ENCODE measurements around the gene POFUT1.
"Not testable (repeated sequence)": the region's sequence is repeated elsewhere in the genome, so short reads cannot be mapped to it uniquely, and the experiment has no call there.

Gene POFUT1

DNA sequence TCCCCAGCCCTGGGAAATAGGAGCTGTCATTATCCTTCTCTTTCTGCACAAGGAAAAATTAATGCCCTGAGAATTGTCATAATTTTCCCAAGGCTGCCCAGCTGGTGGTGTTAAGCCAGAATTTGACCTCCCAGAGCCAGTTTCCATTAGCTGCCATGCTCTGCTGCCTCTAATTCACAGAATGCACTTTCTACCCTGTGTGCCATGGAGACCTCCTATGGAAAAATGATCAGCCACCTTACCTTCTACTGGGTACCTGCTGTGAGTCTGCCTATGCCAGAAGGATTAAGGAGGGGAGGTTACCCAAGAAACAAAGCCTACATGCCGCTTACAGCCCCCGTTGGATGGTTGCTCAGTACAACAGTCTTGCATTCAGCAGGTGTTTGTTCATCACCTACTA, 29.1 kb downstream of the POFUT1 start:
- DNase-seq: no peak

DNA sequence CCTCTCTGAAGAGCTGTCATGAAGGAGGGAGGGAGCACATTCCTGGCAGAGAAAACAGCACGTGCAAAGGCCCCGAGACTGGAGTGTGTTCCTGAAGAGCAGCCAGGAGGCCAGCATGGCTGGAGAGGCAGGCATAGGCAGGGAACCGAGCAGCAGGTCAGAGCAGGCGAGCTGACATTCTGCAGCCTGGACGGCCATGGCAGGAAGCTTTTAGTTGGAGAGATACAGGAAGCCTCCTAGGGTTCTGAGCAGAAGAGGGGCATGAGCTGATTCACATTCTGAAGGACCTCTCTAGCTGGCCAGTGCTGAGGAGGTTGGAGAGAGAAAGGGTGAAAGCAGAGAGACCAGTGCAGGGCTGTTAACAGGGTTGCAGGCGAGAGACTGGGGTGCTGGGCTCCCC, 29.7 kb downstream of the POFUT1 start:
- no peak for DNase-seq

DNA sequence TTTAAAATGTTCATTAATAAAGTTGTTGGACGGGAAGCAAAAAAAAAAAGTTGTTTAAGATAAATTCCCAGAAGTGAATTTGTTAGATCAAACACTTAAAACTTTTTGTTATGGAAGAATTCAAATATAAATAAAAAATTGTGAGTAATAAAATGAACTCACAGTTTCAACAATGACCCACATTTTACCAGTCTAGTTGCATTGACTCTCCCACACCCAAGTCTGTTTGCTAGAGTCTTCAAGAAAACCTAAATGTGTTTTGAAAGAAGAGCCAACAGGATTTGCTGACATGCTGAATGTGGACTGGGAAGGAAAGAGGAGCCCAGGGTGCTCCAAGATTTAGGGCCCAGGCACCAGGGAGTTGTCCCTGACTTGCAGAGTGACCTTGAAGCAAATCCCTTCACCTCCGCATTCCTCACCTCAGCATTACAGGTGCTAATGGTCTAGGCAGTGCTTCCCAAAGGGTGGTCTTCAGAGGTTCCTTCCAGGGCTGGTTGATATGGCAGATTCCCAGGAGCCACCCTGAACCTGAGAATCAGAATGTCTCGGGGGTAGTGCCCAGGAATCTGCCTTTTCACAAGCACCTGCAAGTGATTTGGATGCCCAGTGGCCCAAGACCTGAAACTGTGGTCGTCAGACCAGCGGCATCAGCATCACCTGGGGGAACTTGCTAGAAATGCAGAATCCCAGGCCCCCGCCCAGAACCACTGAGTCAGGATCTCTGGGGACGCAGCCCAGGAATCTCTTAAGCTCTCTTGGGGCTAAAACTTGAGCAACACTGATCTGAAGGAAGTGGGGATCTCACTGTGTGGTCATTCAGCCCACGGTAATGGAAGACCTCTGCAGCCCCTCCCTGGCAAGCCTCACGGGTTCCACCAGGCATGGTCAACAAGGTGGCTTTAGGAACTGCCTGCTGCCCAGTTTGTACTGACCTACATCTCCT, 31.1 kb downstream of the POFUT1 start:
- DNase-seq: no peak

DNA sequence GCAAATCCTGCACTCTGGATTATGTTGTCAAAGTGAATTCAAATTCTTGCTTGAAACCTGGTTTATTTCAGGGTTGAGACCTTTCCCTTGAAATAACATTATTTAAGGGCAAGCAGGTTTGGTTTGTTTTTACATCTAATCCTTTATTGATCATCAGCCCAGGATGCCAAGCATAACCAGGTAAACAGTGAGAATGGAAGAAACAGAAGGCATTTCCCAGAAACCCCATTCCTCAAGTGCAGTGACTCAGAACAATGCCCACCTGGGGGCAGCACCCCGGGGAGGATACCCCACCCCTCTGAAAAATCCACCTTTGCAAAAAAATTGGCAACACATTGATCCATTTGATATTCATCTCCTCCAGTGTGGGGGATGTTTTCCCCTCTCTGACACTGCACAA, 32.5 kb downstream of the POFUT1 start:
- DNase-seq: no peak

DNA sequence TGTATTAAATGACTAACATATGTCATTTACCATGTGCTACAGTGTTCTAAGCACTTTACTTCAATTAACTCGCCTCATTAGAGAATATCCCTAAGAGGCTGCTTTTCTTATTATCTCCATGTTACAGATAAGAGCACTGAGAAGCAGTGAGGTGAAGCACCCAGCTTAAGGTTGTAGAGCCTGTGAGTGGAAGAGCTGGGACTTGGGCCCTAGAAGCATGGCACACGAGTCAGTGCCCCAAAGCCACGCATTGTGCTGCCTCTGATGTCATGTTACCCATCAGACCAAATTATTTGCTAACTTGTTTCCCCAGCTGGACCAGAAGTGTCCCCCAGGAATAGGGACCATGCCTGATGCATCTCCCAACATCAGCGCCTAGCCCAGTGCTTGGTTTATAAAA, 34.1 kb downstream of the POFUT1 start:
- DNase-seq: no peak

DNA sequence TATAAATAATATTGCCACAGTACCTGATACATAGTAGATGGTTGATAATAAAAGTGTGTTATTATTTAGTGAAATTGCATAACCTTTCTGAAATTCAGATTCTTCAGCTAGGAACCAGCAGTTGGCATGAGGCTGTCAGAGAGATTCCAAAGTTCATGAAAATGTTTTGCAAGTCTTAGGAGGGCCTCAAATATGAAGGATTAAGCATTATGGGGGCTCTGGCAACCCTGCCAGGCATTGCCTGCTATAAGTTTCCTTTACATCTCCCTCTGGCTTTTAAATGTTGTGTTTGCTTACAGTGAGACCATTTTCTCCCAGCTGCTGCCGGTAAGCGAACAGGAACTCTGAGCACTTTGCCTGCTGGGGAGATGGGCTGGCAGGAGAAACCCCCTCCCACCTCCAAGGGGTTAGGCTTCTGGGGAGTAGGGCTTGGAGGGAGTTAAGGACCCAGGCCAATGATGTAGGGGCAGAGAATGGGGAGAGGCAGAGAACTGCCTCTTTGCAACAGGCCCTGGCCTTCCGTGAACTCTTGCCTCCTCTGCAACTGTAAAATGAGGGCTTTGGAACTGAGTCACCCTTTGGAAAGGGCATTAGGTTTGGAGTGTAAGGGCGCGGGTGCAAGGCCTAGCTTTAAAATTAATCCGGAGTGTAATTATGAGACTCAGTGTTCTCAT, 36.6 kb downstream of the POFUT1 start:
- DNase-seq: no peak

DNA sequence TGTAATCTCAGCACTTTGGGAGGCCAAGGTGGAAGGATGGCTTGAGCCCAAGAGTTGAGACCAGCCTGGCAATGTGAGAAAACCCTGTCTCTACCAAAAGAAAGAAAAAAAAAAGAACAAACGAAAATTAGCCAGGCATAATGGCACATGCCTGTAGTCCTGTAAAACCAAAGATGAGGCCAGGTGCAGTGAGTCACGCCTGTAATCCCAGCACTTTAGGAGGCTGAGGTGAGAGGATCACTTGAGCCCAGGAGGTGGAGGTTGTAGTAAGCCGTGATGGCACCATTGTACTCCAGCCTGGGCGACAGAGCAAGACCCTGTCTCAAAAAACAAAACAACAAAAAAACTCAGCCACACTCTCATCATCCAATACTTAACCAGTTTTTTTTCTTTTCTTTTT, 37.3 kb downstream of the POFUT1 start:
- no peak for DNase-seq

DNA sequence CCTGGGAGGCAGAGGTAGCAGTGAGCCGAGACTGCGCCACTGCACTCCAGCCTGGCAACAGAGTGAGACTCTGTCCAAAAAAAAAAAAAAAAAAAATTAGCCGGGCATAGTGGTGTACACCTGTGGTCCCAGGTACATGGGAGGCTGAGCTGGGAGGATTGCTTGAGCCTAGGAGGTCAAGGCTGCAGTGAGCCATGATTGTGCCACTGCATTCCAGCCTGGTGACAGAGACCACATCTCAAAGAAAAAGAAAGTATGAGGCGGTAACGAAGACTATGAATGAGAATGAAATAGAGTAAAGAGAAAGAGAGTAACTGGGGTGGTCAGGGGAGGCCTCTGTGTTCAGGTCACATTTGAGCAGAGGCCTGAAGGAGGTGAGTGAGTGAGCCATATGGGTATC, 38.5 kb downstream of the POFUT1 start:
- not testable (repeated sequence) for DNase-seq

DNA sequence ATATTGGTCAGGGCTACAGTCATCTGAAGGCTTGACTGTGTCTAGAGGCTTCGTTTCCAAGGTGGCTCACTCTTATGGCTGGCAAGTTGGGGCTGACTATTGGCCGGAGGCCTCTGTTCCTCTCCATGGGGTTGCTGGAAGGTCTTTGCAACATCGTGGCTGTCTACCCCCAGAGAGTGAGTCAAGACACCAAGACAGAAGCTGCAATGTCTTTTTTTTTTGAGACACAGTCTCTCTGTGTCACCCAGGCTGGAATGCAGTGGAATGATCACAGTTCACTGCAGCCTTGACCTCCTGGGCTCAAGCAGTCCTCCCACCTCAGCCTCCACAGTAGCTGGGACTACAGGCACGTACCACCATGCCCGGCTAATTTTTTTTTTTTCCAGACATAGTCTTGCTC, 40.4 kb downstream of the POFUT1 start:
- DNase-seq: no peak

DNA sequence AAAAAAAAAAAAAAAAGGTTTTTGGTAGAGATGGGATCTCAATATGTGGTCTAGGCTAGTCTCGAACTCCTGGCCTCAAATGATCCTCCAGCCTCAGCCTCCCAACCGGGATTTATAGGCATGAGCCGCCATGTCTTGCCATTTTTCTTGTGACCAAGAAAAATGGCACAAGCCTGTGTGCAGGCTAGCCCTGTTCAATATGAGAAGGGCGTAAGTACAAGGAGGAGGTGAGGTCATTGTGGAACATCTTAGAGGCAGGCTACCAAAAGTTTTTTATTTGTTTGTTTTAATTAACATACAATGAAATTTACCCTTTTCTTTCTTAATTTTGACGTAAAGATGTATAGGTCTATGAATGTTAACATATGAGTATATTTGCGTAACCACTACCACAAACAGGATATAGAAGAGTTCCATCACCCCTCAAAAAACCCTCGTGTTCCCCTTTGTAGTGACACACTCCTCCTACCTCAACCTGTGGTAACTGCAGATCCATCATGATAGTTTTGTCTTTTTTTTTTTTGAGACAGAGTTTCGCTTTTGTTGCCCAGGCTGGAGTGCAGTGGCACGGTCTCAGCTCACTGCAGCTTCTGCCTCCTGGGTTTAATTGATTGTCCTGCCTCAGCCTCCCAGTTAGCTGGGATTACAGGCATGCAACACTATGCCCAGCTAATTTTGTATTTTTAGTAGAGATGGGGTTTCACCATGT, 41.5 kb downstream of the POFUT1 start:
- DNase-seq: peak; percentile 46

DNA sequence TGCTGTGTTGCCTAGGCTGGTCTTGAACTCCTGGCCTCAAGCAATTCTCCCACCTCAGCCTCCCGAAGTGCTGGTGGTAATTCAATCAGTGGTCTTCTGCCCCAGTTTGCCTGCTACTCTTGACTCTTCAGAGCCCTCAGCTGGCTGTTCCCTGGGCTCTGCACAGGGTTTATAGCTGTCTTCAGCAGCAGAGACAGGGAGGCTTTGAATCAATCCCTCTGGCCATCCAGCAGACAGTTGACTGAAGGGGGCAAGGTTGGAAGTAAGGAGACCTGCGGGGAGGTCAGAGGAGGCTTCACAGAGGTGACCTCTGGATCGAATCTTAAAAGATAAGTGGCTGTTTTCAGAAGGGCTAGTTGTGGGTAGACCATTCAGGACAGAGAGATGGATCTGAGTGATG, 43.8 kb downstream of the POFUT1 start:
- DNase-seq: peak; percentile 22

DNA sequence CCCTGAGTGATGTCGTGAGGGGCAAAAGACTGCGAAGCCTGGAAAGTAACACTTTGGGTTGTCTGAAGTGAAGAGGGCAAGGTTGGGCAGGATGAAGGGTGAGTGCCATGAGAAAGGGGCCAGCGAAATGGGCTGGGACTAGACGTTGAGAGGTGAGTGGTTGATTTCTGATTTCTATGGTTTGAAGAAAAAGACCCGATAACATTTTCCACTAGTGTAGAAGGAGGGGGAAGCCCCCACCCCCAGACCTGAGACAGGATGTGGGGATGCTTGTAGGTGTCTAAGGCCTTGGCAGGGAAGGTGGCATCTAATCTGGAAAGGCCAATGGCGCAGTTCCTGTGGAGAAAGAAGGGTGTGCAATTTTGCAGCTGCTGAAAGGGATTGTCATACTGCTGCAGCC, 44.5 kb downstream of the POFUT1 start:
- peak; percentile 94 for DNase-seq

DNA sequence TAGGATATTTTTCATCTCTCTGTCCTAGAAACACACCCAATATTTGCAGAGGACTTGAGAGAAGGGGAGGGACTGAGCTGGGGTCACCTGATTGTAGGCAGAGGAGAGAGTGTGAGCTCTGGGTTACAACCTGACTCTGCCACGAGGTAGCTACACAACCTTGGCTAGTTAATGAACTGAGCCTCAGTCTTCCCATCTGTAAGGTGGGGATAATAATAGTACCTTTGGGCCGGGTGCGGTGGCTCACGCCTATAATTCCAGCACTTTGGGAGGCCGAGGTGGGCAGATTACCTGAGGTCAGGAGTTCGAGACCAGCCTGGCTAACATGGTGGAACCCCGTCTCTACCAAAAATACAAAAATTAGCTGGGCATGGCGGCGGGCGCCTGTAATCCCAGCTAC, 53.3 kb downstream of the POFUT1 start:
- DNase-seq: not testable (repeated sequence)

DNA sequence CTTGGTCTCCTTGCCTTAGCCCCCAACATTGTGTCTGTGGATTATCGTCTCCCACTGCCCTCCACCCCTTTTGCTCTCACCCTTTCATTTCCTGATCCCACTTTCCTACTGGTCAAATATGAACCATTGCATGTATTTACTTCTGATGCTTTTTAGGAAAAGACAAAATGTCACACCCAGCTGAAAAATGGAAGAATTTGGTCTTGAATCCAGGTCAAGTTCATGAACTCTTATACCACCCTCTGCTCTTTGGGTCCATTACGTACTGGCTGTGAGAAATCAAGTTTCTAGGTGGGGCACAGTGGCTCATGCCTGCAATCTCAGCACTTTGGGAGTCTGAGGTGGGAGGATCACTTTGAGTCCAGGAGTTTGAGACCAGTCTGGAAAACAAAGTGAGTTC, 54.0 kb downstream of the POFUT1 start:
- DNase-seq: no peak

DNA sequence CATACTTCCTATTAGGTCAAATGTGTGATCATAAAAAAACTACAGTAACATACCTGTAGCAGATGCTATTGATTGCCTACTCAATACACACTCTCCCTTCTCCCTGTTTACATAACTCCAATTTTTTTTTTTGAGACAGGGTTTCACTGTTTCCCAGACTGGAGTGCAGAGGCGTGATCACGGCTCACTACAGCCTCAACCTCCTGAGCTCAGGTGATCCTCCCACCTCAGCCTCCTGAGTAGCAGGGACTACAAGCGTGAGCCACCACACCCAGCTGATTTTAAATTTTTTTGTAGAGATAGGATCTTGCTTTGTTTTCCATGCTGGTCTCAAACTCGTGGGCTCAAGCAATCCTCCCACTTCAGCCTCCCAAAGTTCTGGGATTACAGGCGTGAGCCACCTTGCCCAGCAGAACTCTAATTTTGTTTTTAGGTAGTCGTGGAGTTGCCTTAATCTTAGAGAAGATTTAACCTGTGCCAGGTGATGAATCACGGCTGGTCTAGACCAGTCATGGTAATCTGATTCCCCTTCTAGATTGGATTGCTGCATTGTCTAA, 55.8 kb downstream of the POFUT1 start:
- DNase-seq: no peak

DNA sequence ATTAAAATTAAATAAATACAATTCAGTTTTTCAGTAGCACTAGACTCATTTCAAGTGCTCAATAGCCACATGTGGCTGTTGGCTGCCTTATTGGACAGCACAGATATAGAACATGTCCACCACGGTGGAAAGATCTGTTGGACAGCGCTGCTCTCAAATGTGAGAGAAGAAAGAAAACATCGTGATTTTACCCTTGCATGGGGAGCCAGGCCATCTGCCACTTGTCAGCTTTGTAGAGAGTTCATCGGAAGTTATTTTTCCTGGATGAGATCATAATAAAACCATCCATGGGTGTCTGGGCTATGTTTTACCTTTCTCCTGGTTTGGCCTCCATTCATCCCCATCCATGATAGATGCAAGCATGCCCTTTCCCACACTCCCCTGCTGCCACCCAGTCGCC, 63.9 kb downstream of the POFUT1 start:
- no peak for DNase-seq

DNA sequence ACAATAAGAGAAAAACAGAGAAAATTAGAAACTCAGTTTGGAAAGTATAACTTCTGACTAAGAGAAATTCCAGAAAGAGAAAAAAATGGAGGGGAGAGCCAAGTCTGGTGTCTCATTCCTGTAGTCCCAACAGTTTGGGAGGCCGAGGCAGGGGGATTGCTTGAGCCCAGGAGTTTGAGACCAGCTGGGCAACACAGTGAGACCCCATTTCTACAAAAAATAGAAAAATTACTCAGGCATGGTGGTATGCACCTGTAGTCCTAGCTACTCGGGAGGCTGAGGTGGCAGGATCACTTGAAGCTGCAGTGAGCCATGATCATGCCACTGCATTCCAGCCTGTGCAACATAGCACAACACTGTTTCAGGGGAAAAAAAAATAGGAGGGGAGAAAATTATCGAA, 66.7 kb downstream of the POFUT1 start:
- DNase-seq: no peak

DNA sequence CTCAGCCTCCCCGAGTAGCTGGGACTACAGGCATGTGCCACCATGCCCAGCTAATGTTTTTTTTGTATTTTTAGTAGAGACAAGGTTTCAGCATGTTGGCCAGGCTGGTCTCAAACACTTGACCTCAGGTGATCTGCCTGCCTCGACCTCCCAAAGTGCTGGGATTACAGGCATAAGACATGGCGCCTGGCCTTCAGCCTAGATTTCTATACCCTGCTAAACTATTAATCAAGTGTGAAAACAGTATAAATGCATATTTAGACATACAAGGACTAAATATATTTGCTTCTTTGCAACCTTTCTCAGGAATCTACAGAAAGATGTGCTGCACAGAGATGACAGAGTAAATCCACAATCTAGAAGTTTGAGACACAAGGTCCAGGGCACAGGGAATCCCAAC, 67.5 kb downstream of the POFUT1 start:
- not testable (repeated sequence) for DNase-seq

DNA sequence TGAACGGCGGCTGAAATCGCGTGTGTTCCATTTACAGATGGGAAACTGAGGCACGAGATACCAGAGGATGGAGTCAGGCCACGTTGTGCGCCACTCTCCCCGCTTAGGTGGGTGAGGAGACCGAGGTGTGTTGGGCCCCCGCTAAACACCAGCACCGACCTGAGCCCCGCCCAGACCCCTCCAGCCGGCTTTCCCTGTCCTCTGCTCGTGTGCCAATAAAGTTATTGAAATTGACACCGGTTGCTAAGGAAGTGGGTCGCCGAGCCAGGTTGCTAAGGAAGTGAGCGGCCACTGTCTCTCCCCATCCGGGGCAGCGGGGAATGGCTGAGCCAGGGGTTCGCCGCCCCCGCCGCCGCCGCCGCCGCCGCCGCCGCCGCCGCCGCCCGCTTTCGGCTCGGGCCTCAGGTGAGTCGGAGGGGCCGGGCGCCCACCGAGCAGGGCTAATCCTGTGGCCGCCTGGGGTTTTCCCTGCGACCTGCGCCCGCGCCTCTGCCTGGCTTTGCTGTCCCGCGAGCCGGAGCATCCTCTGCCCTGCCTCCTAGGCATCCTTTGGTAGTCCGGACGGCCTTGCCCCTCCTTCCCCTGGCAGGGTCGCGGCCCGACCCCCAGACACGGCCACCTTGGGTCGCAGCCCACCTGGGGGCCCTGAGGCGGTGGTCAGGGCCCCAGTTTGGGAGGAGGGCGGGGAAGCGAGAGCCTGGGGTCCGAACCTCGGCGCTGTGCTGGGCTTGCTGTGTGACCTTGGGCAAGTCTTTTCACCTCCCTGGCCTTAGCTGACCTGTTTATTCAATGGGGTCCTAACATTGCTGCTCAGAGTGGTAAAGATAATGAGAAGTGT, 69.9 kb downstream of the POFUT1 start, which contains the start of gene KIF3B:
KIF3B (plus strand) TSS at position 291 of the 838 bp plus-strand sequence. CDS start 32,127 bp downstream, outside the sequence.
- peak; percentile 92 for DNase-seq

DNA sequence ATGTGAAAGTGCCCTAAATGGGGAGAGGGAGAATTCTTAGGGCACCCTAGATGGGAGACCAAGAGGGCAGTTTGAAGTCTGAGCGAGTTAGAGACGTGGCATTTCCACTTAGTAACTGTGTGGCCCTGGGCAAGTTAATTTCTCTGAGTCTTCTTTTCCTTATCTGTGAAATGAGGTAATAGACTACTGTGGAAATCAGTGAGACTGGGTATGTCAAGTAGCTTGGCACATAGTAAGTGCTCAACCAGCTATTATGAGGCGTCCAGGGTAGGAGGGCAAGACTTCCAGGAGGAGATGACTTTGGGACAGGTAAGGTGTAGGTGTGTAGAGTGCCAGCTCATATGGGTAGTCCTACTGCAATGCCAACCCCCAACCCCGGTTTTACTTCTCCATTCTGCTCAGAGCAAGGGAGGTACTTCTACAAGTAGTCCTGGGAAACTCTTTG, 70.5 kb downstream of the POFUT1 start:
- DNase-seq: peak; percentile 30

DNA sequence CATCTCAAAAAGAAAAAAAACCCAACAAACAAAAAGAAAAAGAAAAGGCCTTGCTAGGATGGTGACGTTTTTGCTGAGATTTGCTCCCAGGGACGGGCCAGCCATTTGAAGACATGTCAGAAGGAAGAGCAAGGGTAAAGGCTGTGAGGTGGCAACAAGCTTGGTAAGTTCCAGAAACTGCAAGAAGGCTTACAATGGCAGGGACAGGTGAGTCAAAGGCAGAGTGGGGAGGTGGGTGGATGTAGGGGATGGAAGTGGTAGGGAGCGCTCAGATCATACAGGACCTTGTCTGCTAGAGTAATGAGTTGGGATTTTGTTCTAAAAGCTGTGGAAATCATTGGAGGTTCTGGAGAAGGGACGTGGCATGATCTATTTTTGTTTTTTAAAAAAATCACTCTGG, 74.0 kb downstream of the POFUT1 start:
- DNase-seq: peak; percentile 40

DNA sequence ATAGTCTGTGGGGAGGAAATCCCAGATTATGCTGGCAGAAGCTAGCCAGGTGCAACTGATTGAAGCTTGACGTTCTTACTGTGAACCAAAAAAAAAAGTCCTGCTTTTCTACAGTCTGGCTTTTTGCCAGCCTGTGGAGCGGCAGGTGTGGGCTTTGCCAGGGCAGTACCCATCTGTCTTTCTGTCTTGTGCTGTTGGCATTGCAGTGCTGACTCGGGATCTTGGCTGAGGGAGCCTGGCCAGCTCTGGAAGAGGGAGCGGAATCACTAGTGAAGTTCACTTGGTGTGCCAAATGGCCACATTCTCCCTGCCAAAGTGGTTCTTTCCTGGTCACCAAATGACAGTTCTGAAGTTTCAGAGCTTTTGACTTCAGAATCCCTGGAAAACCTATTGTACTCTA, 74.8 kb downstream of the POFUT1 start:
- no peak for DNase-seq

Measured in stimulated activated CD4-positive, alpha-beta T cell treated with anti-CD3 and anti-CD28 coated beads, Interleukin-15, amount 100 ng/mL, for 24 hours (primary cell).